AG20443 (cell line): ENCODE measurements around the gene BDNF.

Experiments used
- DNase-seq: peaks from one replicate; pipeline ENCODE4 v3.0.0; 2012; ENCODE audit warnings: low spot score, mixed read lengths

Gene BDNF

GRCh38 chr11:27705873-27706820, 5.9 kb upstream of the BDNF start:
- DNase-seq, result peak; percentile 49

GRCh38 chr11:27703481-27703880, 3.2 kb upstream of the BDNF start:
- peak; percentile 15 for DNase-seq

- no peak for DNase-seq
Observed at GRCh38 chr11:27702811-27703210, 2.6 kb upstream of the BDNF start.

- peak; percentile 79 for DNase-seq
Observed at GRCh38 chr11:27701355-27702105, 1.3 kb upstream of the BDNF start.

GRCh38 chr11:27699926-27700350, 317 bp downstream of the BDNF start:
- DNase-seq, result no peak

- peak; percentile 22 for DNase-seq
Observed at GRCh38 chr11:27699242-27699925, 871 bp downstream of the BDNF start.

- peak; percentile 91 for DNase-seq
Observed at GRCh38 chr11:27698872-27699241, 1.4 kb downstream of the BDNF start.

- no peak for DNase-seq
Observed at GRCh38 chr11:27697679-27698275, 2.5 kb downstream of the BDNF start.

- no peak for DNase-seq
Observed at GRCh38 chr11:27696961-27697360, 3.3 kb downstream of the BDNF start.

GRCh38 chr11:27696115-27696514, 4.1 kb downstream of the BDNF start:
- DNase-seq, result no peak

GRCh38 chr11:27694992-27695391, 5.3 kb downstream of the BDNF start:
- DNase-seq, result peak; percentile 19

GRCh38 chr11:27693398-27693797, 6.9 kb downstream of the BDNF start:
- no peak for DNase-seq

- no peak for DNase-seq
Observed at GRCh38 chr11:27692781-27693180, 7.5 kb downstream of the BDNF start.

GRCh38 chr11:27688076-27688475, 12.2 kb downstream of the BDNF start:
- no peak for DNase-seq

GRCh38 chr11:27681664-27682063, 18.6 kb downstream of the BDNF start:
- DNase-seq, result no peak

GRCh38 chr11:27679136-27680015, 20.9 kb downstream of the BDNF start:
- no peak for DNase-seq

GRCh38 chr11:27678242-27678641, 22.0 kb downstream of the BDNF start:
- DNase-seq, result no peak

GRCh38 chr11:27677108-27677507, 23.1 kb downstream of the BDNF start:
- DNase-seq, result no peak

- DNase-seq, result no peak
Observed at GRCh38 chr11:27673979-27674663, 26.1 kb downstream of the BDNF start.

- peak; percentile 36 for DNase-seq
Observed at GRCh38 chr11:27672836-27673464, 27.3 kb downstream of the BDNF start.
